ENCODE measurements around the gene TGFBR3L. TPM values are rescaled to one million over a fixed set of nuclear protein-coding genes. Genes with fewer than 3 reads are reported as not detected.

The TGFBR3L gene
- total RNA-seq, 1 donor from 2014 or later, result not detected

- Mint-ChIP-seq H3K27ac (ENCODE audit: unreplicated experiment) (peak within 1 kb of the TSS; percentile 64), H3K36me3 (ENCODE audit: low read depth, unreplicated experiment) (peaks cover 12% of the 10 kb centered on the region), H3K27me3 (ENCODE audit: unreplicated experiment) (peaks cover 19% of the 10 kb centered on the region), H3K4me1 (ENCODE audit: unreplicated experiment) (peaks cover 4% of the 10 kb centered on the region), H3K9me3 (ENCODE audit: unreplicated experiment) (no peaks in the 10 kb centered on the region), H3K4me3 (ENCODE audit: unreplicated experiment) (peak within 1 kb of the TSS; percentile 88)
- TF ChIP-seq, protein P1, sequence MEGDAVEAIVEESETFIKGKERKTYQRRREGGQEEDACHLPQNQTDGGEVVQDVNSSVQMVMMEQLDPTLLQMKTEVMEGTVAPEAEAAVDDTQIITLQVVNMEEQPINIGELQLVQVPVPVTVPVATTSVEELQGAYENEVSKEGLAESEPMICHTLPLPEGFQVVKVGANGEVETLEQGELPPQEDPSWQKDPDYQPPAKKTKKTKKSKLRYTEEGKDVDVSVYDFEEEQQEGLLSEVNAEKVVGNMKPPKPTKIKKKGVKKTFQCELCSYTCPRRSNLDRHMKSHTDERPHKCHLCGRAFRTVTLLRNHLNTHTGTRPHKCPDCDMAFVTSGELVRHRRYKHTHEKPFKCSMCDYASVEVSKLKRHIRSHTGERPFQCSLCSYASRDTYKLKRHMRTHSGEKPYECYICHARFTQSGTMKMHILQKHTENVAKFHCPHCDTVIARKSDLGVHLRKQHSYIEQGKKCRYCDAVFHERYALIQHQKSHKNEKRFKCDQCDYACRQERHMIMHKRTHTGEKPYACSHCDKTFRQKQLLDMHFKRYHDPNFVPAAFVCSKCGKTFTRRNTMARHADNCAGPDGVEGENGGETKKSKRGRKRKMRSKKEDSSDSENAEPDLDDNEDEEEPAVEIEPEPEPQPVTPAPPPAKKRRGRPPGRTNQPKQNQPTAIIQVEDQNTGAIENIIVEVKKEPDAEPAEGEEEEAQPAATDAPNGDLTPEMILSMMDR (IDR thresholded peaks at IDR 0.05; ENCODE audit: unreplicated experiment), result no peak
- peak; percentile 85 for DNase-seq (ENCODE audit: low spot score)
These were observed 11.5 kb downstream of the TGFBR3L start, which contains the start of gene CTXN1 for GRCh38 chr19:7926021-7926726. Gene CTXN1, minus strand, starts transcription at chr19:7926135. Its CDS starts 597 bp downstream, at chr19:7925538.

- H3K4me1 Mint-ChIP-seq (ENCODE audit: unreplicated experiment), result peaks cover 4% of the 10 kb centered on the region
- peak overlapping the region; percentile 86 for H3K4me3 Mint-ChIP-seq (ENCODE audit: unreplicated experiment)
- H3K9me3 Mint-ChIP-seq (ENCODE audit: unreplicated experiment), result no peaks in the 10 kb centered on the region
- peaks cover 19% of the 10 kb centered on the region for H3K27me3 Mint-ChIP-seq (ENCODE audit: unreplicated experiment)
- TF ChIP-seq, protein P1 (IDR thresholded peaks at IDR 0.05; ENCODE audit: unreplicated experiment), result no peak
- peaks cover 11% of the 10 kb centered on the region for H3K36me3 Mint-ChIP-seq (ENCODE audit: low read depth, unreplicated experiment)
- DNase-seq (ENCODE audit: low spot score), result no peak
- peak overlapping the region; percentile 64 for H3K27ac Mint-ChIP-seq (ENCODE audit: unreplicated experiment)
These were observed 12.3 kb downstream of the TGFBR3L start for GRCh38 chr19:7926727-7927604.

GRCh38 chr19:7927605-7928333, 13.1 kb downstream of the TGFBR3L start:
- Mint-ChIP-seq H3K27ac (ENCODE audit: unreplicated experiment) (peak overlapping the region; percentile 81), H3K27me3 (ENCODE audit: unreplicated experiment) (peaks cover 19% of the 10 kb centered on the region), H3K4me3 (ENCODE audit: unreplicated experiment) (no peak overlapping the region), H3K9me3 (ENCODE audit: unreplicated experiment) (no peaks in the 10 kb centered on the region), H3K4me1 (ENCODE audit: unreplicated experiment) (peaks cover 4% of the 10 kb centered on the region), H3K36me3 (ENCODE audit: low read depth, unreplicated experiment) (peaks cover 8% of the 10 kb centered on the region)
- TF ChIP-seq, protein P1 (IDR thresholded peaks at IDR 0.05; ENCODE audit: unreplicated experiment), result no peak
- DNase-seq (ENCODE audit: low spot score), result no peak

GRCh38 chr19:7928334-7928706, 13.7 kb downstream of the TGFBR3L start:
- peaks cover 4% of the 10 kb centered on the region for H3K4me1 Mint-ChIP-seq (ENCODE audit: unreplicated experiment)

More at GRCh38 chr19:7928334-7928706, 13.7 kb downstream of the TGFBR3L start:
- Mint-ChIP-seq H3K9me3 (ENCODE audit: unreplicated experiment) (no peaks in the 10 kb centered on the region), H3K36me3 (ENCODE audit: low read depth, unreplicated experiment) (peaks cover 4% of the 10 kb centered on the region), H3K27ac (ENCODE audit: unreplicated experiment) (peak overlapping the region; percentile 81), H3K4me3 (ENCODE audit: unreplicated experiment) (peak overlapping the region; percentile 84), H3K27me3 (ENCODE audit: unreplicated experiment) (peaks cover 14% of the 10 kb centered on the region)
- DNase-seq (ENCODE audit: low spot score), result no peak
- TF ChIP-seq, protein P1 (IDR thresholded peaks at IDR 0.05; ENCODE audit: unreplicated experiment), result no peak
